NOMO-1 treated with dmso at 0.1 percent for 144 hours (cell line): ENCODE data around the gene ZNF423.

ENCODE experiments used
- DNase-seq: peaks from one replicate; lab custom pipeline; 2025; ENCODE audit not compliant: unreplicated experiment; lab: John Stamatoyannopoulos, UW

Gene ZNF423

DNA sequence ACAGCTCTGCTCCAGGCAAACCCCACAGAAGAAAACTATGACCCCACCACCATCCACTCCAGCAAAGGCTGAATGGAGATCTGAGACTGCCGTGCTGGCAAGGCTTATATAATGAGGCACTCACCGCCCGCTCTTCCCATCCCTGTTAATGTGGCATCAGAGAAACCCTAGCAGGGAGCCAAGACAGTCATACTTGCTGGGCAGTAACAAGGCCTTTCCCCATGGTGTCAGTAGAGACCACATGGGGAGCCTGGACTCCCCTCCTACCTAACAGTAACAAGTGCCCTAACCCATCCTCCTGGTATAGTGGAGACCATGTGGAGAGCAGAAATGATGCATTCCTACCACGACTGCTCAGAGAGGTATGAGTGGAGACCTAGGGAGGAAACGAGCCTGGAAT, 247.1 kb downstream of the ZNF423 start:
- no peak for DNase-seq

DNA sequence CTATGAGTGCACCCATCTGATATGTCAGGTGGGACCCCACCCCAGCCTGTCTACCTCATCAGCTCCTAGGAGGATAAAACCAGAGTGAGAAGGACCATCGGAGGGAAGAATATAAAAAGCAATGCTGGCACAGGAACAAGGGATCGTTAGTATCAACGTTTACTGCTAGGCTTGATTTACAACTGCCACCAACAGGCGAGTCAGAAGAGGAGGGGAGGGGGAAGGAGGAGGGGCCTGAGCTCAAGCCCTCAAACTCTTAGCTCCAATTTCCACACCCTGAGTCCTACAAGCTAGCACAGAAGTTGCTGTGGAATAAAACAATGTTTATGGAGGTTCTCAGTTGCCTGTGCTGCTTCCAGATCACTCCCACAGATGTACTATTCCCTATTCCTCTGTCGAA, 247.8 kb downstream of the ZNF423 start:
- no peak for DNase-seq

DNA sequence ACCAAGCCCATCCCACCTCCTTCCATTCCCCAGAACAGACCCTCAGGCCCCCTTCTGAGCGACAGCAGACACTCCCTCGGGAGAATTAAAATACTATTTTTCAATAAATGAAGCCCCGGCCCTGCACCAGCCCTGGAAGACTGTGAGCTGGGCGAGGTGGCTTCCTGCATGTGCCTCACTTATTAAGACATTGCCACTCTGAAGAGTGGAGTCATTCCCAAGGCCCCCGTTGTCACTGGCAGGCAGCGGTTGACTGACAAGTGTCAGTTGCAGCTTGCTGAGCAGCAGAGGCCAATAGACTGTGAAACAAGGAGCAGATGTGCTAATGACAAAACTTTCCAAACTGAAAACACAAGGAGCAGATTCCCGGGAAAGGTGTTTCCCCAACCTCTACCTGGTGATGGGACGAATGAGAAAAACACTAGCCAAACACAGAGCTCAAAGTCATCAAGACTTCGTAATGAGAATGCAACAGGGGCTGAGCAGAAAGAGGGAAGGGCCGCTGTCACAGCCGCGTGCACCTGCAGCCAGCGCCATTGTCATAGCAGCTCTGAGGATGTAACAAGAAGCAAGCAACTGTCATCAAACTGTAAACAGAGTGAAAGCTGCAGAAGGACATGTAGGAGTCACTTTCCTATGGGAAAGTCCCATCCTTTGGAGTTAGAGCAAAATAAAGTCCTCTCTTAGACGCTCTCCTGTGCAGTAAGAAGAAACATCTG, 250.2 kb downstream of the ZNF423 start:
- no peak for DNase-seq

DNA sequence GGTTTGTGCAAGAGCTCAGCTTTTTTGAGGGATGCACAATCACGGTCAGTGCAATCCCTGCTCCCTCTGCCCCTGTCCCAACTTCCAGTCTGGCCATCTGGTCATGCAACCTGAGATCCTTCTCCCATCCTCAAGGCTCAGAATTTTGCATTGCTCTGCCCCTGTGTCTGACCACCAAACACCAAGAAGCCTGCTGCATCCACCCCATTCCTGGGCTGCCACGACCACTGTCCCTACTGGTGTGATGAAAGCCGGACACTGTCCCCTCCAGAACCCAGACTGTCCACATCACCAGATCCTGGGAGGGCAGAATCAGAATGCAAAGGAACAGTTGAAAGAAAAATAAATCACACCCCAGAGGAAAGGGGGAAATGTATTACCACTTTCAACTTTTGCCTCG, 251.3 kb downstream of the ZNF423 start:
- DNase-seq, result no peak

DNA sequence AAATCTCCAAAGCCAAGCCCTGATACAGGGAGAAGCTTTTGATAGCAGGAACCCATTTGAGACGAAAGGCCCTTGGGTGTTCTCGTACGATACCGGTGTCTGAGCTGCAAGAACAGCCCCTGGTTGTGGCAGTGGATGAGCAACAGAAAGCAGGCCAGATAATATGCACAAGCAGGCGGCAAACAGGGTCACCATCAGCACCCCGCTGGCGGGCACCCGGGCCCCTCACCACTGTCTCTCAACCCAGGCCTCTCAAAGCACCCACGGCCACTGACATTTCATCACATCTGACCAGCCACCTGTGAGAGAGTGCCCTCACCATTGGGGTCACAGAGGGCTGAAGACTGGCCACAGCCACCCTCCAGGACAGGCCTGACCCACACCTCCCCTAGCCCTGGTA, 252.0 kb downstream of the ZNF423 start:
- DNase-seq, result no peak

DNA sequence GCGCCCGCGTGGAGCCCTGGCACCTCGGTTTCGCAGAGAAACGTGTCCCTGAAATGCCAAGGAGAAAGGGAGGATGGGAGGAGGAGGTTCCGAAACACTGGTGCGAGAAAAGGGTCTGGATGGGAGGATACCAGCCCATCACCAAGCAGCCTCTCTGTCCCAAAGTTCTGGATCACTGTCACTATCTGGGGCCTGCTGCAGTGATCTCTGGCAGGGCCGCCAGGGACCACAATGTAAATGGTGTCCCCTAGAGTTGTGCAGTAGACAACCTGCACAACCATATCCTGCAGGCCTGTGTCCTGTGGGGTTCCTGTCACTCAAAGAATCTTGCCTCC, 253.0 kb downstream of the ZNF423 start:
- DNase-seq, result no peak

DNA sequence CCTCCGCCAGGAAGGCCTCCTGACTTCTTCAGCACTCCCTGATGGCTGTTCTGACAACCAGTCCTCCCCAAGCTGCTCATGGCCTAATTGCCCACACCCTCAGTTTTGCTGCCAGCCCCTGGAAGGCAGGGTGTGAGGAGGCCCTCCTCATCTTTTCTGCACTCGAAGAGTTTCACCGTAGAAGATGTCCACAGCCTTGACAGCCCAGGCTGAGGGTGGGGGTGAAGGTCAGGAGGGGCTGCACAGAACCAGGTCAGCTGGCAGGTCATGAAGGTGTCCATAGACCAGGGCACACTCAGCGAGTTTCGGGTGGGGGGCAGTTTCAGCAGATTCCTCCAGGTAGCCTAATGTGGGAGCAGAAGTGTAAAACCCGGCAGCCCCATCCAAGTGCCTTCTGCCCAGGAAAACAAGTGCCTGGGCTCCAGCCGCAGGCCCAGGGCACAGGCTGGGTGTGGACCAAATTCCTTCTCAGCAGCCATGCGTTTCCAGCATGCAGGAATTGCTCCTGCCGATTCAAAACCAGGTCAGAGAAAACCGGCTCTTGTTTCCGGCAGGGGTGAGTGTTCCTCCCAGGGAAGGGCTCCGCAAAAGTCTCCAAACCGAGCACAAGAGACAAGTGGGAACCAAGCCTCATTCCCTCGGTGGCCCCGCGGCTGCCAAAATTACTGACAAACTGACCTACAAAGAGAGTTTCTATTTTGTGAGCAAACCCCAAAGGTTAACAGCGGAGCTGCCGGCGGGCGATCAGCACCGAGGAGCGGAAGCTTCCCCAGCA, 253.5 kb downstream of the ZNF423 start:
- DNase-seq, result no peak

DNA sequence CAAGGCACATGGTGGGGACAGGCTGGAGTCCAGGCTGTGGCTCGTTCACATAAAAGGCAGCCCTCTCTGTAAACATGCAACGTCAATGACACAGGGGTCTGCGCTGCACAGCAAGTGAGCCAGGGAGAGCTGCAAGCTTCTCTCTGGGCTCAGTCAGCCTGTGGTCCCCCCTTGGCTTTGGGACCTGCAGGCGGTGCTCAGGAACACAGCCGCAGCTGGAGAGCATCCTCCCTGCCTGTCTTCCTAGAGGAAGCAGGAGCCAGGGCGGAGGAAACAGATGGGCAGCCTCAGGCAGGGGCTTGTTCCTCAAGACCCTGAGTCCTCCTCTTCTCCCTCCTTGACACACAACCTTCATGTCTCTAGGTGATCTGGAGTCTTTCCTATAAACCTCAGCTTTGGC, 254.3 kb downstream of the ZNF423 start:
- no peak for DNase-seq

DNA sequence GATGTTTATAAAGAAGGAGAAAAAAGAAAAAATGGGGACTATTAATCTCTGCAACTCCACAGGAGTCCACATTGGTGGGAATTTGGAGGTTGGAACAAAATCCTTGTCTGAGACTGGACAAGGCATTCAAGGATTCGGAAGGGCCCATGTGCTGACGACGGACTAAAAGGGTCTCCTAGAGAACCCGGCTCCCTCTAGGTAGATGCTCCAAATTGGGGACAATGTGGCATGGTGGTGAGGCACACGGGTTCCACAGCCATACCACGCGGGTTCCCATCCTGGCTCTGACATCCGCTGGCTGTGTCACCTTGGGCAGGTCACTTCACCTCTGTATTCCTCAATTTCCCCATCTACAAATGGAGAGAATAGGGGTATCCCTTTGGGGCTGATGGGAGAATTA, 254.9 kb downstream of the ZNF423 start:
- no peak for DNase-seq

DNA sequence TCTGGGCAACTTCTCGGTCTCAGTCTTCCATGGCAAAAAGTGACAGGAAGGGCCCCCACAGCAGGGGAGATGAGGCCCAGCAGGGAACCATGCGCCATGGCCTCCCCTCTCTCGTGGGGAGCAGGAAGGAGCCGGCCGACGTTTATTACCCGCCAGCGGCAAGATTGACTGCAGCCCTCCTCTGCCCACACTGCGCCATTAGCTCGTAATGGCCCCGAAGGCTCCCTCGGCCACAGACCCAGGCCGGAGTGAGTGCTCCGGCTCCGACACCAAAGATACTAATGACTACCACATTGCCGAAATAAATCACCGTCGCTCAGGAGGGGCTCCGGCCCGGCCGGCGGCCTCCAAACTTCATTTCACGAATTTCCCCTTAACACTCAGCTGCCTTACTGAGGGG, 255.4 kb downstream of the ZNF423 start:
- DNase-seq, result no peak

DNA sequence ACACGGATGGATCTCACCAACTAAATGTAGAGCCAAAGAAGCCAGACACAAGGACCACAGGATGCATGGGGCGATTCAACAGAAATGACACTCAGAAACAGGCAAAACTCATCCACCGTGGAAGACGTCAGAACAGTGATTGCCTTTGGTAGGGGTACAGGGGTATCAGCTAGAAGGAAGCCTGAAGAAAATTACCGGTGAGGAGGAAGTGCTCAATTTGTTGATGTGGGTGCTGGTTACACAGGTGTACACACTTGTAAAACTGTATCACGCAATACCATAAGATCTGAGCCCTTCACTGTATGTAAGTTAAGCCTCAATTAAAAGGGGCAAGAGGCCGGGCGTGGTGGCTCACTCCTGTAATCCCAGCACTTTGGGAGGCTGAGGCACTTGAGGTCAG, 256.2 kb downstream of the ZNF423 start:
- DNase-seq, result no peak

DNA sequence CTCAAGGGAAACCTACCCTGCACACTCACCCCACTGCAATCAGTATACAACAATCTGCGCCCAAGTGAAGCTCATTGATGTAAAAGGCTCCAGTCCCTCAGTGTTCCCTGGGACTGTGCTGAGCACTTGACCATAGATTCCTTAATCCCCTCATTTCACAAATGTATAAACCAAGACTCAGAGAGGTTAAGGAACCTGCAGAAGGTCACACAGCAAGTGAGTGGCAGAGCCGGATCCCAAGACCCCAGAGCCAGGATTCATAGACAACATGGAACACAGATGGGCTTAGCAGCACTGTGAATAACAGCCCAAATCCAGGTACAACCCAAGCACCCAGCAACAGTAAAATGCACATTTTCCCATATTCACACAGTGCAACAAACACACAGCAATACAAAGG, 256.6 kb downstream of the ZNF423 start:
- no peak for DNase-seq

DNA sequence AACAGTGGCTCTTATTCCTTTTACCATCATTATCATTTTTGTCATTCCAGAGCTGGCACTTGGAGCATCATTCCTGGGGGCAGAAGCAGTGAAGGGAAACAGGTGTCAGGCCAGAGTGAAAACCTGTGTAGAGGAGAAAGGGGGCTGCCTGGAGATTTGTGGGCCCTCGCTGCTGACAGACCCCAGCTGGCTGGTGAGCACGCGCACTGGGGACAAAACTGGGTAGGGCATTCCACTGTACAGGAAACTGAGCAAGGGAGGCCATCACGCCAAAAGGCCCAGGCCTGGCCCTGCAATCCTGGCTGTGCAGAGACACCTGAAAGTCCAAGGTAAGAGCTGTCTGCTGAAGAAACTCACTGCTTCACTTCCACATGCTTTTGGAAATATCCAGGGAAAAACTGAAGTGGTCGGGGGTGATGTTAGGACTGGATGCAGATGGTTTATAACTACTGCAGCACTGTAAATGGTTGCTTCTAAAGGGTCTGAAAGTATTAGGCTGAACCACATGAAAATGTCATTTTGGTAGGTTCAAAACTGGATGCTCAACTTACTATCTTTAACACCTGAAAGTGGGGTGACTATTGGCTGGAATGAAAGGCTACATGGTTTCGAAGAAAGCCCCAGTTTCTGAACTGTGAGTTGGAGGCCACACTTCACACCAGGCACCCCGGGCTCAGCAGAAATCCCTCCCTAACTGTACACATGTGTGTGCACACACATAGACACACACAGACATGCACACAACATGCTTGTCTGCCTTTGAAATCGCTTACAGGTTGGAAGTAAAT, 257.3 kb downstream of the ZNF423 start:
- no peak for DNase-seq

DNA sequence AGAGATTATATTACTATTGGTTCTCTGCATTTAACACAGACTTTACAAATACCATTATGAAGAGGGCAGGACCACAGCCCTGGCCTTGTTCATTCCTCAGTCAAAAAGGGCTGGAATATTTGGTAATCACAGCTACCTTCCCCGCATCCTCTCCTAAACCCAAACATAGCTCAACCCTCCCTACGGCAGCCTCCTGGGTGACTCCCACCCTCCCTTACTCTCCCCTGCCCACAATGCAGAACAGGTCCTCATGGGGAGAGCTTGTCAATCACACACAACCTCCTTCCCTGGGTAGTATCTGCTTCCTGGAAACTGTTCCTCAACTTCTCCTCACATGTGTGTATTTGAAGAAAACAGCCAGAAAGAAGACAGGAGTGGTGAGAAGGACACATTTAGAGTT, 258.1 kb downstream of the ZNF423 start:
- DNase-seq, result no peak

DNA sequence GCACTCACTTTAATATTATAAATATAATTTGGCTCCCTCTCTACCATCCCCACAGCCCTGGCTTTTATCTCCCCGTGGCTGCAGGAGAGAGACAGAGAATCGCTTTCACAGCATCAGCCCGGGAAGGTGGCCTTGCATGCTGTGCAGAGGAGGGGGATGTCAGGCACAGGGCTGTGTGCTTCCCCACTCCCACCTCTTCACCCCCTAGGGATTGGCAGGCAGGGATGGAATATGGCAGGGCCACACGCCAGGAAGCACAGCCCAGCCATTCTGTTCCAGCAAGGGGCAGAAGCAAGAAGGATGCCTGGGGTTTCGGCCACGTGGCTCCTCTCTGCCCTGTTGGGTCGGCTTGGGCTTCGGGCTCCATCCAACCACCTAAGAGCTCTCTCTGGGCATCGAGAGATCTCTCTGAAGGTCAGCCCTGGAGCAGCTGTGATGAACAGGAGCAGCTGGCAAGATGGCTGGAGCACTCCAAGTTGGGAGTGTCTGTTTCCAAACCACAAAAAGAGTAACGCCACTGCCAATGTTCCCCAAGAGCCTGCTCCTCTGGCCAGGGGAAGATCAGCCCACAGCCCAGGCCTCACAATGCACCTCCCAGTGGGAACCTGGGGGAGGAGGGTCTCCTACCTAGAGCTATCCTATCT, 259.1 kb downstream of the ZNF423 start:
- no peak for DNase-seq

DNA sequence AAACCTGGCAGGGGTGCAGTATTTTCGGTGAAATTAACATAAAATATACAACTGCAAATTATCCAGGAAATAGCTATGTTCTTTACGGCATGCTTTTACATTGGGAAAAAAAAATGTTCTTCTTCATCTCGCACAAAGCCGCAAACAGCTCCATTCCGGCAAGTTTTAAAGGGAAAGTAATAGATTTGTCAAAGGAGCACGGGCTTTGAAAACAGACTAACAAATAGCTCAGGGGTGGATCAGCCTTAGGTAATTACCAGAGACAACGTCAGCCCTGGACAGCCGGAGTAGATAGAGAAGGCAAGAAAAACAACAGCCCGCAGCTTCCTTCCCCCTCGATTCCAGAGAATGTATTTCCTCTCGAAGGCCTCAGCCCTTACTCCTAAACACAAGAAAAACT, 259.8 kb downstream of the ZNF423 start:
- DNase-seq, result no peak

DNA sequence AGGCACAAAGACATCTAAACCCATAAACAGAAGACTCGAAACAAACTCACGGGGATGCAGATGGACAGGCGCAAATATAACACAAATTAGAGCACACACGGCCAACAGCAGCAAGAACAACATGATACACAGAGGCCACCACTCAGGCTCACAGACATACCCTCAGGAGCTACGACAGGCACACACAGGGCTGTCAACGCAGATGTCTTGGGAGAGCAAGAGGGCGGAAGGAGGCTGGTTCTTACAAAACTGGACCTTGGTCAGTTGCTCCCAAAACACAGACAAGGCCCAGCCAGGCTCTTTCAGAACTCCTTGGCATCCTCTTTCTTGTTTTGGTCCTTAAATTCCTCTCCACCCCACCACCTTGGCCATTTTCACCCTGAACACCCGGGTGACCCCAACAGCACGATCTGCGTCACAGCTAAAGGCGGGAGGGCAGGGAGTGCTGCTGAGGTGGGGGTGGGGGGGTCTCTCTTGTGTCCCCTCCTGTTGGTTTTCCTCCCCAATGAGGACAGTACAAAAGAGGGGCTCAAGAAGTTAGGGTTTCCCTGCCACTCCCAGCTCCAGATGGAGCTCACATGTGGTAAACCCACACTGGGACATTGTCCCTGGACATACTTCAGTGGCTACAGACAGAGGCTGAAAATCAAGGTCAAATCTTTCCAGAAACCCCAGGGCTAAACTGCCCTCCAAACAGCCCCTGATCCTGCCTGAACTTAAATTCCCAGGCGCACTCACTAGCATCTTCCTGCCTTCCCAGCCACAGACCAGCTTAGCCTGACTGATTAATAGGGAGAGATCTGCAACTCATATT, 261.0 kb downstream of the ZNF423 start:
- DNase-seq, result no peak

DNA sequence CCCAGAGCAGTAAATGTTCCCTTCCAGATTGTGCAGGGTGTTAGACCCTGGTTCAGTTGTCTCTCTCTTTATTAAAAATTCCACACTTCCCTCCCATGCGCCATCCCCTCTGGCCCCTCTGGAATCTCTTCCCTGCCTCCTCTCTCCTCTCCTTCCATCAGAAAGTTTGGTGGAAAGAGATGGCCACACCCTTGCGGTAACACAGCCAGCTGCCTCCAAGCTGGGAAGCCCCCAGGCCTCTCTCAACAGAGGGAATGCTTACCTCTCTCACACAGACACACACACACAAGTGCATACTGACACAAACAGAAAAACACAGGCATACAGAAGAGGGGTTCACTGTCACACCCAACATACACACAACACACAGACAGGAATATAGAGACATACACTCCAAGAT, 261.8 kb downstream of the ZNF423 start:
- no peak for DNase-seq

DNA sequence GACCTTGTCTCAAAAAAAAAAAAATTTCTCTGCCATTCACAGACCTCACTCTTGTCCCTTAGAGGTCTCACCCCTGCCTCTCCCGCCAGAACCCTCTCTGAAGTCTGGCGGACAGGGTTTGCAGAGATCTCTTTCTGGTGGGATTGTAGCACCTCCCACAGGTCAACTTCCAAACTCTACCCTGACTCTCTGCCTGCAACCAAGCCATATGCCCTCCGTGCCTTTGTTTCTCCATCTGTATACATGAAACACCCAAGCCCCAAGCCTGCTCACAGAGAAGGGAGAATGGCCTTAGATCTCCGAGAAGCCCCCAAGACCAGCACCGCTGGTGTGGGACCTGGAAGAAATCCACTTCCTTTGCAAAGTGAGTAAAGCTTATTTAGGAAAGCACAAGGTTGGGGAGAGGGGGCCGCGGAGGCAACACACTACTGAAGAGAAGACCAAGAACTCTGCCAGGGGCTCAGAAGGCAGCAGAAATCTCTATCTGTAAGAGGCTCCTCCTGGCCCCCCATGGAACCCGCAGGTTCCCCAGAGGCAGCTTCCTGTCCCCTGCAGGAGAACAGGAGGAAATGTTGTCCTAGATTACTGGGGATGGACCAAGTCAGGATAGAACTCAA, 262.4 kb downstream of the ZNF423 start:
- no peak for DNase-seq
